Neural cell (in vitro differentiated cells): ENCODE results near the gene UNC5B.

Experiments
- CTCF ChIP-seq: fragments of 450-650 bp; IDR thresholded peaks from 2 replicates; pipeline ENCODE4 v1.5.1; 2014; ENCODE audit warnings: antibody characterized with exemption, mild to moderate bottlenecking, moderate library complexity; ENCODE audit not compliant: poor library complexity, severe bottlenecking
- EP300 ChIP-seq: fragments of 450-650 bp; conservative IDR thresholded peaks from 2 replicates; pipeline ENCODE4 v1.6.1; 2014; ENCODE audit warnings: antibody characterized with exemption, mild to moderate bottlenecking, moderate library complexity; ENCODE audit not compliant: poor library complexity, severe bottlenecking
- EZH2 ChIP-seq: fragments of 200-600, 300-800 bp; shearing (Covaris generic), sonication (generic); IDR thresholded peaks from 2 replicates; pipeline ENCODE4 v1.6.1; 2014; ENCODE audit warnings: antibody characterized with exemption, low read length, borderline replicate concordance, mild to moderate bottlenecking; ENCODE audit not compliant: insufficient read depth, poor library complexity, severe bottlenecking
- POLR2AphosphoS5 ChIP-seq: IDR thresholded peaks from 2 replicates; pipeline ENCODE4 v1.6.1; 2012
- SMC3 ChIP-seq: fragments of 450-650 bp; conservative IDR thresholded peaks from 2 replicates; pipeline ENCODE4 v1.6.1; 2014; ENCODE audit warnings: antibody characterized with exemption, mild to moderate bottlenecking, moderate library complexity; ENCODE audit not compliant: poor library complexity

- TF ChIP-seq CTCF (no peak), POLR2AphosphoS5 (no peak), EZH2 (no peak), SMC3 (no peak), EP300 (no peak)
These were observed 34.6 kb upstream of the UNC5B start for GRCh38 chr10:71177651-71178199.
